ENCODE data around the gene SLC2A6.

Gene SLC2A6

GRCh38 chr9:133515240-133515610 lies 36.3 kb upstream of the SLC2A6 start:
- DNase-seq = no peak

DNA sequence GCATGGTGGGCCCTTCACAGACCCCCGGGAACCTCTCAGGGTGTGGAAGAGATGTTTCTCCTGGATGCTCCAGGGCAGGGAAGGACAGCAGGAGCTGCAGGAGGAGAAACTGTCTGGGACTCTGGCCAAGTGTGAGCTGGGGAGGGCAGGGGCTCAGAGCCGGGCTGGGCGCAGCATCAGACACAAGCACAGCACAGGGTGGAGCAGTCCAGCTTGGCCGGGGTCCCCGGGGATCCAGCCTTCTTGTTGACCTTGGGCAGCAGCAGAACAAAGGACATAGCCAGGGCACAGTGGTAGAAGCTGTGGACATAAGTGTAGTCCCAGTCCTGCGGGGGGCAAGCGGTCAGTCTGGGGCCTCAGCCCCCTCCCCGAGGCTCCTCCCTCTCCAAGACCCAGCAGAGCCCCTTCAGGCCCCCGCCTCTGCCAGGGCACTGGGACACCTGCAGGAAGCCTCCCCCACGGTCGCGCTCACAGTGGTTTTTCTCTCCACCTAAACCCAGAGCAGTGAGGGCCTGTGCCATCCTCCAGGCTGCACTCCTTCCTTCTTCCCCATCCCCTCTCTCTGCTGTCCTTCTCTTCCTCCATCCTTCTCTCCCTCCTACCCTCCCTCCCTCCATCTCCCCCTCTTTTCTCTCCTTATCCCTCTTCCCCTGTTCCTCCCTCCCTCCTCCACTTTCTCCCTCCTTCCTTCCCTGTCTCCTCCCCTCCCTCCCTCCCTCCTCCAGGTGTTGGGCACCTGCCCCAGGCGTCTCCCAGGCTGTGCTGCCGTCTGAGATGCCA lies 35.8 kb upstream of the SLC2A6 start:
- no peak for DNase-seq

- no peak for DNase-seq
Measured at GRCh38 chr9:133513214-133514100, 34.6 kb upstream of the SLC2A6 start.

GRCh38 chr9:133512253-133513213 lies 33.6 kb upstream of the SLC2A6 start:
- no peak for DNase-seq

GRCh38 chr9:133511607-133512006 lies 32.7 kb upstream of the SLC2A6 start:
- DNase-seq = no peak

DNA sequence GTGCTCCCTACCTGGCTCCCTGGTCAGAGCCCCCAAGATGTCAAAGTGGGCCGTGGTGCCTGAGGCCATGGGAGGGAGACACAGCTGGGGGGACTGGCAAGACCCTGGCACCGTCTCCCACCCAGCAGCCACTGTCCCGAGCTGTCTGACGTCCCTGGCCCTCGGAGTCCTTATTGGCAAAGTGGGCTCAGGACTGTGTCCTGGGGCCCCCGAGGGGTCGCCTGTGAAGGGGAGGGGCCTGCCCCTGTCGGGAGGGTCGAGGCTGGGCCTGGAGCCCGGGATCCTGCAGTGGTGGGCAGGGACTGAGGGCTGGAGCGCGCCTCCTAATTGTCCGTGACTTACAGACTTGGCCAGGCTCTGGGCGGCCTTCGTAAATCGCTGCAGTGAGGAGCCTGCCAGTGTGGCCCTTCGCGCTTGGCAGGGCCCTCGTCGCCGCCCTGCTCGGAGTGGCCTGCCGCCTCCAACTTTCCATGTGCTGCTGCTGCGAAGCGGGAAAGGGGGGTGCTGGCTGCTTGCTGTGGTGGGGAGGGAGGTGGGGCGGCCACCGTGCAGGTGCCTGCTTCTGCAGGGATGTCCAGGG lies 32.1 kb upstream of the SLC2A6 start:
- DNase-seq = no peak

- DNase-seq = peak; percentile 6 to 12
Measured at GRCh38 chr9:133509179-133510083, 30.5 kb upstream of the SLC2A6 start.

GRCh38 chr9:133508046-133508445 lies 29.1 kb upstream of the SLC2A6 start:
- DNase-seq = no peak

GRCh38 chr9:133507246-133507965 lies 28.5 kb upstream of the SLC2A6 start:
- DNase-seq = no peak

GRCh38 chr9:133506653-133507038 lies 27.7 kb upstream of the SLC2A6 start:
- no peak for DNase-seq

- DNase-seq = no peak
Measured at GRCh38 chr9:133505901-133506652, 27.2 kb upstream of the SLC2A6 start.

- no peak for DNase-seq
Measured at GRCh38 chr9:133505186-133505830, 26.4 kb upstream of the SLC2A6 start.

DNA sequence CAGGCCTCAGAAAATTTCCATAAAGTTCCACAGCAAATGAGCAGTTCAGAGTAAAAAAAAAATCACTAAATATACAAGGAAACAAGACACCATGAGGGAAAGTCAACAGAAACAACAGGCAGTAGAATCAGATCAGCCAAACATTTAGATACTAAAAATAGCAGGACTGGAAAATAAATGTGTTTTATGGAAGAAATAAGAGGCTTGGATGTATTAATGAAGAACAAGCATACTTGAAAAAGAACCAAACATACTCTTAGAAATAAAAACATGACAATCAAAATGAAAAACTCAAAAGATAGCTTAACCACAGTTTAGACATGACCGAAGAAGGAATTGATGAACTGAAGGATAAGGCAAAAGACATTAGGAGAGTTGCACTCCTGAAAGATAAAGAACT lies 23.2 kb upstream of the SLC2A6 start:
- DNase-seq = no peak

DNA sequence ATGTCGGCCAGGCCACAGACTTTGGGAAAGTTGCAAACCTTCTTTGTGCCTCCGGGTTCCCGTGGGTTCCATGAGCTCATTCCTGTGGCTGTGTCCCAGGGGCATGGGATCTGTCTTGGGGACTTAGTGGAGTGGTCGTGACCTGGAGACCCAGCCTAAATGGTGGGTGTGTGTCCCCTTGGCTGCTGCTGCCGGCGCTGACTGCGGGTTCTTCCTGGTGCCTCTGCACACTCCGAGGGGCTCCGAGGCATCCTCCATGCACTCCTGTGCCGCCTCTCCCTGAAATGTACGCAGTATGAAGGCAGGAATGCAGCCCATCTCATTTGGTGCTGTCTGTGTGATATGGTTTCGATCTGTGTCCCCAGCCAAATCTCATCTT lies 21.0 kb upstream of the SLC2A6 start:
- DNase-seq = no peak

GRCh38 chr9:133499132-133499891 lies 20.4 kb upstream of the SLC2A6 start:
- no peak for DNase-seq

DNA sequence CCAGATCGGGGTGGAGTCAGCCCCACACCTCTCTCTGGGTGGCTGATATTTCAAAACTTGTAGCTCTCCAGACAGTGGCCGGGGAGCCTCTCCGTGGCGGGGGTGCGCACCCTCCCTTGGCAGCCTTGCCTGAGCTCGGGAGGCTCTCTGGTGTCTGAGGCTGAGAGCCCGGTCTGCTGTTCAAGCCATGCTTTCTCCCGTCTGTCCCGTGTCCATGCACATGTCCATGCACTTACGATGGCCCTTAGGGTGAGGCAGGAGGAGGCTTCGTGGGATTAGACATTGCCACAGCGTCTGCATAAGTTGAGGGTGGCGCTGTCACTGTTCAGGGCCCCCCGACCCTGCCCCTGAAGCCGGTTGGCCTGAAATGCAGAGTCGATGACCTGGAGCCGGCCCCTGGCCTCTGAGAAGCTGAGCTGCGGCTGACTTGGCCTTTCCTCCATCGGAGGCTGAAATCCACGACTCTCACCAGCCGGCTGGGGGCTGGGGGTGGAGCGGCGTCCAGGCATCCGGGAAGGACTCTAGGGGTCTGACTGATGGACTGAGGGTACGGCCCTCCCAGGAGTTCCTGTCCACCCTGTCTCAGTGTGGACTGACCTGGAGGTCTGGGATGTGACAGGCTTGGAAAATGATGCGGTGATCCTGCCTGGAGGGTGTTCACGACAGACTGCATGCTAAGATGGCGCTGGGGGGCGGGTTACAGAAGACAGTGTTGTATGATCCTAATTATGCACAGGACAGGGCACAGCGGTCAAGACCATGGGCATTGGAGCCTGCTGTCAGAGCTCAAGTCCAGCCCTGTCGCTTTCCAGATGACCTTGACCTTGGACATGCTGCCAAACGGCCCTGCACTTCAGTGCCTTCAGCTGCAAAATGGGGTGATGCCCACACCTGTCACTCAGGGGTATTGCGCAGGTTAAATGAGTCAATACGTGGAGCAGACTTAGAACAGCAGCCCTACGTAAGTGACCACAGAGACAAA lies 18.3 kb upstream of the SLC2A6 start:
- no peak for DNase-seq

Measured in CD4-positive, alpha-beta T cell treated with Interleukin-1 beta for 1 hour (primary cell).